ENCODE data around the gene RNF135. TPM values are rescaled to one million over a fixed set of nuclear protein-coding genes. Genes with fewer than 3 reads are reported as not detected.

The RNF135 gene
- total and polyA plus RNA-seq, 12 donors, result 2.3 to 8.3 (median 5.3) TPM

DNA sequence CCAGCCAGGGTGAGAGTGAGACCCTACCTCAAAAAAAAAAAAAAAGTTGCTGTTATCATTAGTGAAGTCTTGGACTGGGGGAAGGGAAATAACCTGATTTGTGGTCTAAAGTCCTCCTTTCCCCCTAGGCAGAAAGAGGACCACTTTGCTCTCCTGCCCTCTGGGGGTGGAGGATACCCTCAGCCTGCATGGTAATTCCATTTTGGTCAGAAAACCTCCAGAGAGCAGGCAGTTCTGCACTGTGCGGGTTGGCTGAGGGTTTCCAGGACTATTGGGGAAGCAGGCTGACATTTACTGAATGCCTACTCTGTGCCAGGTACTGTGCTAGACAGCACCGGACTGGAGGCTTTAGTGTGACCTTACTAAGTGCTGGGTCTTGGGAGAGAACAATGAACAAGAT is 46.5 kb upstream of the RNF135 start:
- DNase-seq, result no peak
- H3K27me3 ChIP-seq, result peaks cover 3 to 52% (median 37%) of the 10 kb centered on the region in 7 donors
- no peak overlapping the region for H3K27ac ChIP-seq
- peaks cover 0 to 22% (median 0%) of the 10 kb centered on the region in 9 donors for H3K36me3 ChIP-seq
- peaks cover 0 to 28% (median 15%) of the 10 kb centered on the region in 9 donors for H3K4me1 ChIP-seq
- TF ChIP-seq, protein P1, sequence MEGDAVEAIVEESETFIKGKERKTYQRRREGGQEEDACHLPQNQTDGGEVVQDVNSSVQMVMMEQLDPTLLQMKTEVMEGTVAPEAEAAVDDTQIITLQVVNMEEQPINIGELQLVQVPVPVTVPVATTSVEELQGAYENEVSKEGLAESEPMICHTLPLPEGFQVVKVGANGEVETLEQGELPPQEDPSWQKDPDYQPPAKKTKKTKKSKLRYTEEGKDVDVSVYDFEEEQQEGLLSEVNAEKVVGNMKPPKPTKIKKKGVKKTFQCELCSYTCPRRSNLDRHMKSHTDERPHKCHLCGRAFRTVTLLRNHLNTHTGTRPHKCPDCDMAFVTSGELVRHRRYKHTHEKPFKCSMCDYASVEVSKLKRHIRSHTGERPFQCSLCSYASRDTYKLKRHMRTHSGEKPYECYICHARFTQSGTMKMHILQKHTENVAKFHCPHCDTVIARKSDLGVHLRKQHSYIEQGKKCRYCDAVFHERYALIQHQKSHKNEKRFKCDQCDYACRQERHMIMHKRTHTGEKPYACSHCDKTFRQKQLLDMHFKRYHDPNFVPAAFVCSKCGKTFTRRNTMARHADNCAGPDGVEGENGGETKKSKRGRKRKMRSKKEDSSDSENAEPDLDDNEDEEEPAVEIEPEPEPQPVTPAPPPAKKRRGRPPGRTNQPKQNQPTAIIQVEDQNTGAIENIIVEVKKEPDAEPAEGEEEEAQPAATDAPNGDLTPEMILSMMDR (IDR thresholded peaks at IDR 0.05), result no peak
- WGBS, 2 donors, result 47 to 52% methylated on average over 2 of the region's 2 CpGs
- H3K9me3 ChIP-seq, result no peaks in the 10 kb centered on the region
- ATAC-seq, result no peak
- intact Hi-C loops (cut with DNase I), result no loop called here
- H3K4me3 ChIP-seq, result no peak overlapping the region

DNA sequence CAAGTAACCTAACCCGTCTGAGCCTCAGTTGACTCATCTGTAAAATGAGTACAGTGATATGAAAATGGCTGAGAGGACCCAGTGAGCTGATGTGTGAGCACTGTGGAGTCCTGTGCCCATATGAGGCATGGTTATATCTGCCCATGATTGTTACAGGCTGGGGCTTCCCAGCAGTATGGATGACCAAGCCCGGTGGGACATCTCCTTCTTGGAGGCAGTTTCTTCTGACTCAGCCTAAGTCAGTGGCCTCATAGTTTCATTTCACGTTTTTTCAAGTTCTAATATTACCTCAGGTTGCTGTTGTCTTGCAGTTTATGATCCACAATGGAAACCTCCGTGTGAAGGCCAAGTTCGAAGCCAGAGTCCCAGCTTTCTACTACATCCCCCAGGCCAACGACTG is 44.3 kb upstream of the RNF135 start:
- intact Hi-C loops (cut with DNase I), result no loop called here
- no peaks in the 10 kb centered on the region for H3K9me3 ChIP-seq
- TF ChIP-seq, protein P1 (IDR thresholded peaks at IDR 0.05), result no peak
- H3K4me1 ChIP-seq, result peaks cover 0 to 19% (median 11%) of the 10 kb centered on the region in 9 donors
- DNase-seq, result no peak
- H3K4me3 ChIP-seq, result no peak overlapping the region
- WGBS, 2 donors, result 72 to 76% methylated on average over 6 of the region's 6 CpGs
- no peak overlapping the region for H3K27ac ChIP-seq
- H3K36me3 ChIP-seq, result peaks cover 0 to 44% (median 0%) of the 10 kb centered on the region in 9 donors
- peaks cover 3 to 46% (median 34%) of the 10 kb centered on the region in 7 donors for H3K27me3 ChIP-seq
- no peak for ATAC-seq

DNA sequence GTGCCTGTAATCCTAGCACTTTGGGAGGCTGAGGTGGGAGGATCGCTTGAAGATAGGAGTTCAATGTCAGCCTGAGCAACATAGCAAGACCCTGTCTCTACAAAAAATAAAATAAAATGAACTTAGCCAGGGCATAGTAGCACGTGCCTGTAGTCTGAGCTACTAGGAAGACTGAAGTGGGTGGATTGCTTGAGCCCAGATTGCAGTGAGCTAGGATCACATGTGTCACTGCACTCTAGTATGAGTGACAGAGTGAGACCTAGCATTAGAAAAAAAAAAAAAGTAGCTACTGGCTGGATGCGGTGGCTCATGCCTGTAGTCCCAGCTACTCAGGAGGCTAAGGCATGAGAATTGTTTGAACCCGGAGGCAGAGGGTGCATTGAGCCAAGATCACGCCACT is 43.1 kb upstream of the RNF135 start:
- Histone ChIP-seq H3K4me1 (peaks cover 0 to 11% (median 2%) of the 10 kb centered on the region in 9 donors), H3K27ac (no peak overlapping the region), H3K36me3 (peaks cover 0 to 56% (median 0%) of the 10 kb centered on the region in 9 donors), H3K9me3 (no peaks in the 10 kb centered on the region), H3K27me3 (peaks cover 0 to 34% (median 24%) of the 10 kb centered on the region in 7 donors), H3K4me3 (no peak overlapping the region)
- DNase-seq (no peak), ATAC-seq (no peak)
- WGBS, 2 donors, result 89 to 93% methylated on average over 5 of the region's 5 CpGs
- intact Hi-C loops (cut with DNase I), result no loop called here
- TF ChIP-seq, protein P1 (IDR thresholded peaks at IDR 0.05), result no peak

DNA sequence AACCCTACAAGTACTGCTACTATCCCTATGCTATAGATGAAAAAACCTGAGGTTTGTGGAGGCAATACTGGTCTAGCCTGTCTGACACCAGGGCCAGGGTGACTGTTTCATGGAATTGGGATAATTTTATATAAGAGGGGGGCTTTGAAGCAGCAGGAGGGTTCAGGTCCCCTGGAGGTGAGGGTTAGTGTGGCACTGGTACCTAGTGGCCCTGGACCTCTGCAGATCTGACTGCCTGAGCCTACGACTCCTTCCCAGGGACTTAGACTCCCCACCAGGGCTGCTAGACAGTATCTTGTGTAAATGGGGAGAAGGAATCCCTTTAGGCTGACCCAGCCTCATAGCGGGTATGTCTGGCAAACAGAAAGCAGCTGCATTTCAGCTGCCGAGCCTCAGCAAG is 42.3 kb upstream of the RNF135 start:
- Histone ChIP-seq H3K27me3 (peaks cover 0 to 25% (median 17%) of the 10 kb centered on the region in 7 donors), H3K9me3 (no peaks in the 10 kb centered on the region), H3K4me1 (peaks cover 0 to 6% (median 0%) of the 10 kb centered on the region in 9 donors), H3K4me3 (no peak overlapping the region), H3K27ac (no peak overlapping the region), H3K36me3 (peaks cover 0 to 64% (median 0%) of the 10 kb centered on the region in 9 donors)
- TF ChIP-seq, protein P1 (IDR thresholded peaks at IDR 0.05), result no peak
- intact Hi-C loops (cut with DNase I), result no loop called here
- ATAC-seq (no peak), DNase-seq (no peak)
- WGBS, 2 donors, result 78 to 79% methylated on average over 3 of the region's 3 CpGs

Data from heart right ventricle (tissue), 16 donors.